GM12892 (cell line): Measurements from ENCODE around the gene SV2B.

Source experiments
- POLR2A ChIP-seq: IDR thresholded peaks from 2 replicates; pipeline ENCODE4 v1.6.1; 2011; ENCODE audit warnings: low read depth, low read length, control low read depth
- POLR2AphosphoS5 ChIP-seq: IDR thresholded peaks from 2 replicates; pipeline ENCODE4 v1.6.1; 2011; ENCODE audit warnings: low read depth, low read length, control low read depth

DNA sequence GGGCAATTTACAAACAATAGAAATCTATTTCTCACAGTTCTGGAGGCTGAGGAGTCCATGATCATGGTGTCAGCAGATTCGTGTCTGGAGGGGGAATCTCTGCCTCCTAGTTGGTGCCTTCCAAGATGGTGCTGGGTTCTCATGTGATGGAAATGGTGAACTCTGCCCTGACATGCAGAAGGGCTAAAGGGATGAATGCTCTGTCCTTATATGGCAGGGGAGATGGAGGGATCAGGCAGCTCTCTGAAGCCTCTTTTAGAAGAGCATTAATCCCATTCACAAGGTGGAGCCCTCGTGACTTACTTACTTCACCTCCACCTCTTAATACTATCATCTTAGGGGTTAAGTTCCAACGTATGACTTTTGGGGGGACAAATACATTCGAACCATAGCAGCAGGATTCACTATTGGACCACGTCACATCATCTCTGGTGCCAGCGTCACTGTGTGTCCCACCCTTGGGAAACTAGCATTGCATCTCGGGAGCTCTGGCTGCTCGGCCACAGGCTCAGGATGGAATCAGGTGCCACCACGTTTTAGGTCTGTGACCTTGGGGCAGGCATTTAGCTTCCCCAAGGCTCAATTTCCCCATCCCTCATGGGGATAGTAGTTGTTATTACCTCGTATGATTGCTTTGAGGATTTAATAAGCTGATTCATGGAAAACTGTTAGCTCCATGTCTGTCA is 53.0 kb downstream of the SV2B start:
- no peak for TF ChIP-seq POLR2A
- no peak for TF ChIP-seq POLR2AphosphoS5
